A549 (cell line): ENCODE results near the gene MYO10. TPM values are rescaled to one million over a fixed set of nuclear protein-coding genes. Genes with fewer than 3 reads are reported as not detected.

ENCODE experiments used
- ATAC-seq, 2 experiments: fragments of 200-7000 bp in 1 of 2; fragments of >200 bp in 1 of 2; cut with Nextera tagmentation in 1 of 2; cut with Tn5 transposase in 1 of 2; 3 replicates each; pipeline versions ENCODE4 v1.8.0 to v1.9.1; 2018 to 2020; ENCODE audit warnings: mild to moderate bottlenecking in 1 of 2, moderate library complexity in 1 of 2
- CTCF ChIA-PET: fragments of 300-600 bp; sonication (Branson Sonifier 250); formaldehyde crosslinking; extraction: SDS; loops from one replicate; lab custom pipeline; 2021; ENCODE audit warnings: antibody characterized with exemption, inconsistent platforms; lab: Yijun Ruan, JAX
- POLR2A ChIA-PET: fragments of 350-600 bp; formaldehyde crosslinking; extraction: SDS; loops from one replicate; lab custom pipeline; 2021; ENCODE audit warnings: antibody characterized with exemption, inconsistent platforms; lab: Yijun Ruan, JAX
- DNase-seq, 2 experiments: peaks; one replicate each; pipeline versions ENCODE4 v3.0.0 to v3.0.0-alpha.2; 2011 to 2016; ENCODE audit warnings: low read depth in 1 of 2, low spot score in 1 of 2
- FAIRE-seq: peaks from 2 replicates; lab custom pipeline; 2011; peaks lifted over from hg19 to GRCh38; lab: Jason Lieb, UNC
- H3K27ac ChIP-seq, 2 experiments: fragments of >200 bp; sonication (Bioruptor Twin); formaldehyde crosslinking; 3 replicates each; pipeline ENCODE4 v1.5.1; 2016 to 2017
- H3K4me1 ChIP-seq: fragments of >200 bp; sonication (Bioruptor Twin); formaldehyde crosslinking; 3 replicates; pipeline ENCODE4 v1.6.1; 2016
- H3K4me2 ChIP-seq: fragments of >200 bp; sonication (Bioruptor Twin); formaldehyde crosslinking; 3 replicates; pipeline ENCODE4 v1.6.1; 2016
- H3K4me3 ChIP-seq: fragments of >200 bp; sonication (Bioruptor Twin); formaldehyde crosslinking; 3 replicates; pipeline ENCODE4 v1.5.1; 2016
- H3K9me3 ChIP-seq: fragments of >200 bp; sonication (Bioruptor Twin); formaldehyde crosslinking; 3 replicates; pipeline ENCODE4 v1.6.1; 2016
- BCL3 ChIP-seq: fragments of >200 bp; sonication (Bioruptor Twin); formaldehyde crosslinking; IDR thresholded peaks from 3 replicates; pipeline ENCODE4 v1.6.1; 2016
- CEBPB ChIP-seq, 2 experiments: fragments of >200 bp in 1 of 2; sonication (Bioruptor Twin) in 1 of 2; formaldehyde crosslinking in 1 of 2; IDR thresholded peaks; 2 replicates each; pipeline ENCODE4 v1.6.1; 2012 to 2016
- CHD2 ChIP-seq: fragments of 150-350 bp; IDR thresholded peaks from 2 replicates; pipeline ENCODE4 v1.6.1; 2014; ENCODE audit warnings: low read length; ENCODE audit not compliant: partially characterized antibody
- EHF ChIP-seq: fragments of 250-450 bp; sonication (Bioruptor Pico); IDR thresholded peaks from 2 replicates; pipeline ENCODE4 v1.5.0; 2020; ENCODE audit warnings: mild to moderate bottlenecking
- EHMT2 ChIP-seq: fragments of 200-600 bp; sonication (generic); IDR thresholded peaks from 2 replicates; pipeline ENCODE4 v1.6.1; 2016; ENCODE audit warnings: antibody characterized with exemption, low read depth, mild to moderate bottlenecking, moderate library complexity
- FOSB ChIP-seq: fragments of 250-450 bp; sonication (Bioruptor Pico); IDR thresholded peaks from 2 replicates; pipeline ENCODE4 v1.5.0; 2020; ENCODE audit warnings: mild to moderate bottlenecking, moderate library complexity
- FOSL2 ChIP-seq, 2 experiments: fragments of 450-650 bp in 1 of 2; fragments of >200 bp in 1 of 2; sonication (Bioruptor Twin) in 1 of 2; formaldehyde crosslinking; IDR thresholded peaks; 2 replicates each; pipeline versions ENCODE4 v1.5.0 to v1.6.1; 2016 to 2020; ENCODE audit warnings: mild to moderate bottlenecking in 1 of 2, moderate library complexity in 1 of 2
- GATA3 ChIP-seq: IDR thresholded peaks from 2 replicates; pipeline ENCODE4 v1.6.1; 2012; ENCODE audit warnings: borderline replicate concordance
- HDAC2 ChIP-seq: fragments of 200-600 bp; sonication (generic); IDR thresholded peaks from 2 replicates; pipeline ENCODE4 v1.6.1; 2016
- HES2 ChIP-seq: fragments of >200 bp; sonication (Bioruptor Twin); formaldehyde crosslinking; IDR thresholded peaks from 2 replicates; pipeline ENCODE4 v1.6.1; 2016
- HOXA7 ChIP-seq: fragments of 250-450 bp; sonication (Bioruptor Pico); IDR thresholded peaks from 2 replicates; pipeline ENCODE4 v1.5.0; 2020; ENCODE audit warnings: mild to moderate bottlenecking, moderate library complexity
- HOXB13 ChIP-seq: fragments of 250-450 bp; sonication (Bioruptor Pico); IDR thresholded peaks from 2 replicates; pipeline ENCODE4 v1.5.0; 2020; ENCODE audit warnings: low read depth, mild to moderate bottlenecking, moderate library complexity
- HOXB5 ChIP-seq: fragments of 250-450 bp; sonication (Bioruptor Pico); IDR thresholded peaks from 2 replicates; pipeline ENCODE4 v1.5.0; 2020; ENCODE audit warnings: mild to moderate bottlenecking, moderate library complexity
- JUN ChIP-seq, 2 experiments: fragments of >200 bp; sonication (Bioruptor Twin); formaldehyde crosslinking; IDR thresholded peaks; 2 replicates in 1 of 2; 3 replicates in 1 of 2; pipeline ENCODE4 v1.6.1; 2016 to 2017
- NR3C1 ChIP-seq: fragments of >200 bp; sonication (Bioruptor Twin); formaldehyde crosslinking; IDR thresholded peaks from 3 replicates; pipeline ENCODE4 v1.6.1; 2017
- POLR2AphosphoS2 ChIP-seq: conservative IDR thresholded peaks from 2 replicates; pipeline ENCODE4 v1.6.1; 2012; ENCODE audit warnings: low read length, improper control_type of control experiment, inconsistent platforms
- RARB ChIP-seq: fragments of 250-450 bp; sonication (Bioruptor Pico); IDR thresholded peaks from 2 replicates; pipeline ENCODE4 v1.8.0; 2021; ENCODE audit warnings: mild to moderate bottlenecking, moderate library complexity
- RCOR1 ChIP-seq: fragments of 150-350 bp; IDR thresholded peaks from 2 replicates; pipeline ENCODE4 v1.6.1; 2014; ENCODE audit warnings: antibody characterized with exemption, low read length, low read depth
- SMC3 ChIP-seq: fragments of >200 bp; sonication (Bioruptor Twin); formaldehyde crosslinking; IDR thresholded peaks from 3 replicates; pipeline ENCODE4 v1.6.1; 2018; ENCODE audit warnings: inconsistent platforms
- TFCP2L1 ChIP-seq: fragments of 250-450 bp; sonication (Bioruptor Pico); IDR thresholded peaks from 2 replicates; pipeline ENCODE4 v1.5.0; 2021; ENCODE audit warnings: mild to moderate bottlenecking
- USF2 ChIP-seq: fragments of 450-650 bp; IDR thresholded peaks from 2 replicates; pipeline ENCODE4 v1.6.1; 2014; ENCODE audit warnings: antibody characterized with exemption
- ZSCAN20 ChIP-seq: fragments of 250-450 bp; sonication (Bioruptor Pico); IDR thresholded peaks from 2 replicates; pipeline ENCODE4 v1.8.0; 2022; ENCODE audit warnings: mild to moderate bottlenecking, moderate library complexity
- WGBS: methylation state at CpG from one replicate; pipeline ENCODE4 v1.1.6; 2017; ENCODE audit errors: missing lambda C conversion rate; 5-methylcytosine and 5-hydroxymethylcytosine counted together
- polyA plus RNA-seq, 4 experiments: library from polyadenylated mRNA; depleted of rRNA in 3 of 4; stranded (reverse); fragments of >200 nt; fragmentation: RNase III in 1 of 4; extraction: RNeasy Plus Mini Kit Qiagen cat#74134 plus additional on column Dnase treatment in 1 of 4; gene quantifications; 2 replicates in 3 of 4; 3 replicates in 1 of 4; pipeline ENCODE4 v1.2.3, GENCODE V29; 2011 to 2017

MYO10 gene
- polyA plus RNA-seq, 2 of the 4 experiments (the other 2 are of a cell fraction), result 68.0 to 68.5 TPM

GRCh38 chr5:16943846-16944678 lies 8.0 kb upstream of the MYO10 start:
- no peak for FAIRE-seq
- ATAC-seq, result peak; percentile 34 to 40; a peak in 2 of 6 replicates

GRCh38 chr5:16937503-16938161 lies 1.5 kb upstream of the MYO10 start:
- no peak overlapping the region for H3K4me3 ChIP-seq
- ChIA-PET CTCF (interaction anchor here (0.9 to 2.6 kb wide), 5 partner anchors 9 to 252 kb away, joined by 3 to 13 read pairs (median 7); no protein-coding TSS in a partner anchor), POLR2A (no interaction called here)
- H3K27ac ChIP-seq, result peak overlapping the region in 1 of 2 experiments; percentile 95; a peak in 4 of 6 replicates
- no peak for TF ChIP-seq USF2
- TF ChIP-seq CEBPB (IDR thresholded peaks at IDR 0.05), result no peak
- TF ChIP-seq EHF, result no peak
- TF ChIP-seq HDAC2, result no peak
- TF ChIP-seq HOXB5 (CRISPR knock-in tag), result no peak
- no peak for TF ChIP-seq RCOR1
- no peak for TF ChIP-seq EHMT2
- no peak for TF ChIP-seq RARB (CRISPR knock-in tag)
- TF ChIP-seq FOSB, result no peak
- TF ChIP-seq ZSCAN20, result no peak
- TF ChIP-seq JUN (IDR thresholded peaks at IDR 0.05), result no peak
- DNase-seq (no peak), FAIRE-seq (no peak), ATAC-seq (no peak)
- WGBS, result 84% methylated on average over 7 of the region's 7 CpGs
- H3K4me2 ChIP-seq, result peak overlapping the region; percentile 99
- H3K4me1 ChIP-seq, result peaks cover 11% of the 10 kb centered on the region
- H3K9me3 ChIP-seq, result no peaks in the 10 kb centered on the region

More at GRCh38 chr5:16943846-16944678, 8.0 kb upstream of the MYO10 start:
- peaks cover 18% of the 10 kb centered on the region for H3K9me3 ChIP-seq
- no peak for TF ChIP-seq EHMT2
- no peak for TF ChIP-seq BCL3
- no peak for TF ChIP-seq EHF
- no peak for TF ChIP-seq NR3C1
- TF ChIP-seq SMC3, result no peak
- no peak for TF ChIP-seq HOXB5 (CRISPR knock-in tag)
- TF ChIP-seq GATA3, result no peak
- TF ChIP-seq POLR2AphosphoS2, result no peak
- TF ChIP-seq RCOR1, result no peak
- TF ChIP-seq FOSL2 (IDR thresholded peaks at IDR 0.05), result no peak
- TF ChIP-seq FOSL2 (CRISPR knock-in tag; IDR thresholded peaks at IDR 0.05), result no peak
- TF ChIP-seq HOXB13 (CRISPR knock-in tag), result no peak
- no peak overlapping the region for H3K27ac ChIP-seq
- 89% methylated on average over 14 of the region's 15 CpGs for WGBS
- H3K4me1 ChIP-seq, result no peaks in the 10 kb centered on the region
- no peak for DNase-seq
- POLR2A ChIA-PET, result interaction anchor here (0.6 kb wide), 1 partner anchor 173 kb away, joined by 4 read pairs; no protein-coding TSS in a partner anchor
- CTCF ChIA-PET, result interaction anchor here (1.0 to 1.7 kb wide), 5 partner anchors 9 to 246 kb away, joined by 3 to 5 read pairs (median 4); no protein-coding TSS in a partner anchor
- H3K4me3 ChIP-seq, result no peak overlapping the region
- no peak overlapping the region for H3K4me2 ChIP-seq

- ChIA-PET POLR2A (interaction anchor here (0.9 to 1.5 kb wide), 12 partner anchors 36 to 253 kb away, joined by 3 to 13 read pairs (median 4); no protein-coding TSS in a partner anchor), CTCF (interaction anchor here (0.9 to 2.6 kb wide), 7 partner anchors 9 to 255 kb away, joined by 3 to 13 read pairs (median 7); no protein-coding TSS in a partner anchor)
- peak overlapping the region; percentile 83 to 95 for H3K27ac ChIP-seq
- H3K9me3 ChIP-seq, result no peaks in the 10 kb centered on the region
- peaks cover 17% of the 10 kb centered on the region for H3K4me1 ChIP-seq
- ATAC-seq (no peak), DNase-seq (no peak), FAIRE-seq (no peak)
- H3K4me3 ChIP-seq, result peak overlapping the region; percentile 89
- TF ChIP-seq FOSL2 (IDR thresholded peaks at IDR 0.05), result no peak
- TF ChIP-seq FOSL2 (CRISPR knock-in tag; IDR thresholded peaks at IDR 0.05), result peak; percentile 5; the same call in 1 of the 2 replicates
- TF ChIP-seq HOXB13 (CRISPR knock-in tag), result no peak
- no peak for TF ChIP-seq HOXA7 (CRISPR knock-in tag)
- no peak for TF ChIP-seq TFCP2L1
- no peak for TF ChIP-seq CHD2
- no peak for TF ChIP-seq GATA3
- TF ChIP-seq HES2, result no peak
- H3K4me2 ChIP-seq, result peak overlapping the region; percentile 99
- 18% methylated on average over 11 of the region's 11 CpGs for WGBS
These were observed 926 bp upstream of the MYO10 start for GRCh38 chr5:16936989-16937438.
